ENCODE measurements around the gene PSIP1.
A peak's percentile ranks its signal among the peaks of the same experiment; 100 is the strongest.
"Not testable (repeated sequence)": the region's sequence is repeated elsewhere in the genome, so short reads cannot be mapped to it uniquely, and the experiment has no call there.

Gene PSIP1

DNA sequence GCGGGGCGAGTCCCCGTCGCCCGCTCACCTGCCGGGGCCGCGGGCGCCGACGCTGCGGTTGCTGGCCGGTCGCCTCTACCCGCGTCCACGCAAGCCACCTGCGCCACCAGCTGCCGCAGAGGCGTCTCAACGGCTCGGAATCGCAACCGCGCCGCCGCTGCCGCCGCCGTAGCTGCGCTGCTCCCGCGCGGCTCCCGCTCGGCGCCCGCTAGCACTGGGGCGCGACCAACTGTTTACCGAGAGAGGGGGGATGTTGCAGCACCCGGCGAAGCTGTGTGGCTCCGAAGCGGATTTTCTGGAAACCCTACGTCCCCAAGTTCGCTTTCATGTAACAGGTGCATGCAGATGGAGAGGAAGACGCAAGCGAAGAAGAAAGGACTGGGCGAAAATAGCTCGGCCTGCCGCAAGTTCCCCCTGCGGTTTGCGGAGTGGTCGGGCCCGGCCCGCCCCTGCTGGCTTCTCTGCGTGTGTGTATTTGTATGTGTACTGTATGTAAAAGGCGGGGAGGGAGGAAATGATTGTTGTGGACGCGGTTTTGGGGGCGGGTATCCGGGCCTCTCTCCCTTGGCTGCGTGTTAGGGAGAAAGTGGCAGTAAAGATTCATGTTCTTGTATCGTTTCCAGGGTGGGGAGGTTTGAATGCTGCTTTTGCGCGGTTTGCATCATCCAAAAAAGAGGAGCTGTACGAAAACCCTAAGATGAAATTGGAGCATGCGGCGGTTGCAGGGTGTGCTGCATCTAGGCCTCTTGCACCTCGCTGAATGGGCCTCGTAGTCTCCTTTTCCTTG, at the start of gene PSIP1:
Gene PSIP1 (minus strand): TSS at position 182 of the 787 bp plus-strand sequence. CDS start 782 bp downstream, outside the sequence.
- peak; percentile 58 to 60 for DNase-seq

DNA sequence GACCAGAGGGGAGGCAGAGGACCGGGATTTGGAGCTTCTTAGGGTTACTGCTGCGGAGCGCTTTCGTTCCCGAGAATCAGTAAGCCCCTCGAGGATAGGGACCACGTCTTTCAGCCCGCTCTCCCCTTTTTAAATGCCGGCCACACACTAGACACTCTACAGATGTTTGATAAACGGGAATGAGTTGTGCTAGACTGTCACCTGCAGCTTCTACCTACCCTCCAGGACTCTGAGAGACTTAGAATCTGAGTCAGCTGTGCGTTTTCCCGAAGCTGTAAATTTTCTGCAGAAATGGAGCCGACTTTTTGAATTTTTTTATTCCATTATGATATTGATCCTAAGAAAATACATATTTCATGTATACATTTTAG, 42.7 kb upstream of the PSIP1 start:
- no peak for DNase-seq

DNA sequence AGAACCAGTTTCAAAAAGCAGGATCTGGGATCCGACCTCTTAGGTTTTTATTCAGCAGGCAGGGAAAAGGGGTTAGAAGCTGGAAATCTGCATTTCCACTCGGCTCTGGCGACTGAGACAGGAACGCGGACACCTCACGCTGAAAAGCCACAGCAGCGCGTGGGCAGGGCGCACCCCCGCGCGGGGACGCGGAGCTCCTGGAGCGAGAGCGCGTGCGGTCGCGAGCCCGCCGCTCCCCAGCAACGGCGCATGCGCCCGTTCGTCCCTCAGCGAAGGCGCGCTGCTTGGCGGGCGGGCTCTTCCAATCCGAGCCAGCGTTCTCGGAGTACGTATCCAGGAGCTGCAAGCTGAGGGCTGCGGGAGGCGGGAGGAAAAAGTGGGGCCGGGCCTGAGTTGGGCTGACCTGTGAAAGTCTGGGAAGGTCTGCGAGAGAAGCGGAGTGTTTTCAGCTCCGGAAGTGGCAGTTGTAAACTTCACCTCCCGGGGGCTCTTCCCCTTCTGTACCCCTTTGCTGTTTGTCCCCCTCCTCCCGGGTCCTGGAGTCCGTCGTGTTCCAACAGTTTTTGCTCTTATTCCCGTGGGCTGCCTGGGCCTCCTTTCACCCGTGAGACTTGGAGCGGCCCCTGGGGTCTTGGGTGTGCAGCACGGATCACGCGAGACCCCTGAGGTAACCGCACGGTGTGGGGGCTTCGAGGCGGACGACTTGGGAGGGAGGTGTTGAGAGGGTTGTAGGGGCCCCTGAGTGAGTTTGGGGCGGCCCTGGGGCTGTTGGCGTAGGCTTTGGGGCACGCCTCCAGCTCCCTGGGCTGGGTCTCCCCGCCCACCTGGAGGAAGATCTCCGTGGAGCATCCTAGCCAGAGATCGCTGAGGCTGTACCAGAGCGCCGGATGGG, 42.1 kb upstream of the PSIP1 start, which contains the start of gene CCDC171:
Gene CCDC171 (plus strand): TSS at position 408 of the 892 bp plus-strand sequence. CDS start 11,046 bp downstream, outside the sequence.
- DNase-seq: peak; percentile 85 to 91

DNA sequence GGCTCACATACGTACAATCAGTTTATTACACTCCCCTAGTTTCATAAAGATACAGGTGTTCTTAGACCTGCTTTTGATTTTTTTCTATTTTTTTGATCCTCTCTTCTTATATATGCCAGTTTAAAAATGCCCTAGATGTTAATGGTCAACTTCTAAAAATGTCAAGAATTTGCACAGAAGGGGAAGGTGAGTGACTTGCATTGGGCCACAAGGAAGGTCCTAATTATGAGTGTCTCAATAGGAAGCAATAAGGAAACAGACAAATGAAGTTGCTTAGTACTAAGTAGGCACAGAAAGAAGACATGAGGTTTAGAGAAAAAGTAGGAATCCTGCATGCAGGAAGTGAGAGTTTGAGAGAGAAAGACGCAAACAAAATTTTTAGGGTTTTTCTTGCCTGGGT, 38.8 kb upstream of the PSIP1 start:
- DNase-seq: no peak

DNA sequence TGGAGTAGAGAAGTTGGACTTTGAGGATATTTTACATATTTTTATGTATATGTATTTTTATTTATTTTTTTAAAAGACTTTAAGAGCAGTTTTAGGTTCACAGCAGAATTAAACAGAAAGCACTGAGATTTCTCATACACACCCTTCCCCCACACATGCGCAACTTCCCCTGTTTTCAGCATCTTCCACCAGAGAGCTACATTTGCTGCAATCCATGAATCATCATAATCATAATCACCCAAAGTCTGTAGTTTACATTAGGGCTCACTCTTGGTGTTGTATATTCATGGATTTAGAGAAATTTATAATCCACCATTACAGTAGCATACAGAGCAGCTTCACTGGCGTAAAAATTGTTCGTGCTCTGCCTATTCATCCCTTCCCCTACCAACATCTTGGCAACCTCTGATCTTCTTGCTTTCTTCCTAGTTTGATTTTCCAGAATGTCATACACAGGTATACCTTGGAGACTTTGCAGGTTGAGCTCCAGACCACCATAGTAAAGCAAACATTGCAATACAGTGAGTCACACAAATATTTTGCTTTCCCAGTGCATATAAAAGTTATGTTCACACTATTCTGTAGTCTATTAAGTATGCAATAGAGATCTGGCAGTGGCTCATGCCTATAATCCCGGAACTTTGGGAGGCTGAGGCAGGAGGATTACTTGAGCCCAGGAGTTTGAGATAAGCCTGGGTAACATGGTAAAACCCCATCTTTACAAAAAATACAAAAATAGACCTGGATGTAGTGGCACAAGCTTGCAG, 32.5 kb upstream of the PSIP1 start:
- no peak for DNase-seq

DNA sequence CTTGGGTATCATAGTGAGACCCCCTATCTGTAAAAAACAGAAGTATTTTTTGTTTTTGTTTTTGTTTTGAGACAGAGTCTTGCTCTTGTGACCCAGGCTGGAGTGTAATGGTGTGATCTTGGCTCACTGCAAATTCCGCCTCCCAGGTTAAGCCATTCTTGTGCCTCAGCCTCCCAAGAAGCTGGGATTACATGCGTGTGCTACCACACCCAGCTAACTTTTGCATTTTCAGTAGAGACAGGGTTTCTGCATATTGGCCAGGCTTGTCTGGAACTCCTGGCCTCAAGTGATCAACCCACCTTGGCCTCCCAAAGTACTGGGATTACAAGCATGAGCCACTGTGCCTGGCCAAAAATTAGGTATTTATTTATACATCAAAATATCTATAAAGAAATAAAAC, 31.9 kb upstream of the PSIP1 start:
- DNase-seq: no peak

DNA sequence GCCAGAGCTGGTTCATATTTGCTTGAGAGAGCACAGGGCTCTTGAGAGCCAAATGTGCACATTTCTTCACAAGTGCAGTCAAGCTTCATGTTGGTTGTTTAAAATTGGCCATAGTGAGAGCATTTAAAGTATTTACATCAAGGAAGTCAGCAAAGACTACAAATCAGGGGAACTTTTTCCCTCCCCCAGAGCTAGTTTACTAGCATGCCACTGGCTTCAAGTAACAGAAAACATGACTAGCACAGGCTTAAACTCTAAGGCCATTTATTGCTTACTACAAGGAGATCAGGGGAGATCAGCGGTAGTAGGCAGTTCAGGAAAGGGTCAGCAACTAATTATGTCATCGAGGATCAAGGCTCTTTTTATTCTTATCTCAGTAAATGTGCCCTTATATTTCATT, 31.1 kb upstream of the PSIP1 start:
- no peak for DNase-seq

DNA sequence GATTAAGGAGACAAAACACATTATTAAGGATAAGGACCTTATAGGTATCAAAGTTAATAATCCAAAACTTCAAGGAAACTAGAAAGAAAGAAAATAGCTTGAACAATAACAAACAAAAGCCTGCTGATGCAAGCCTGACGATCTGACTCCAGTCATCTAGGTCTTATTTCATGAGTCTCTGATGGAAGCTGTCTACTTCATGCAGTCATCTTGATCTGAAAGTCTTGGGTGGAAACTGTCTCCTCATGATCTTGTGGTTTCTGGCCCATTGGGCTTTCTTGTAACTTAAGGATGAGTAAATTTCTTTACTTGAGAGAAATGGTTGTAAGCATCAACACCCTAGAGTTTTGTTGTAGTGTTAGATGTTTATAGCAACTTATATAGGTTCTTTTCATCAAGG, 20.6 kb upstream of the PSIP1 start:
- DNase-seq: no peak

DNA sequence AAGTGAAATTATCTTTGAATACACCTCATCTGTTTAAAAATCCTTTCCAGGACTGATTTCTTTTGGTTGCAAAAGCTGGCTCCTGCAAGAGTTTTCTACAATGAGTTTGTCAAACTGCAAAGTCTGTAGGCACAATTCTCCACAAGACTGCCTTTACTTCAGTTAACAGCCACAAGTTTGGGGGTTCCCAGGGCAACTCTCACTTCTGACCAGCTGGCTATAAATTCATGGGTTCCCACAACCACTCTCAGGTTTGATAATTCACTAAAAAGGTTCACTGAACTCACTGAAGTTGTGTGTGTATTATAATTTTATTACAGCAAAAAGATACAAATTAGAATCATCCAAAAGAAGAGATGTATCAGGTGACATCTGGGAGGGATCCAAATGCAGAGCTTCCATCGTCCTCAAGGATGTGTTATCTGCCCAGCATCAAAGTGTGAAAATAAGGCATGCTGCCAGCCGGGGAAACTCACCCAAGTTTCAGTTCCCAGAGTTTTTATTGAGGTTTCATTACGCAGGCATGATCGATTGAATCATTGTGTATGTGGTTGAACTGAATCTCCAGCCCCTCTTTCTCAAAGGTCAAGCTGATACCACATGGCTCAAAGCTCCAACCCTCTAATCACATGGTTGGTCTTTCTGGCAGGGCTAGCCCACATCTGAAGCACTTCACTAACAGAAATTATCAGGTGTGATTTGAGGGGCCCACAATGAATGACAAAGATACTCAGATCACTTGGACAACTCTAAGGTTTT, 19.0 kb upstream of the PSIP1 start:
- no peak for DNase-seq

DNA sequence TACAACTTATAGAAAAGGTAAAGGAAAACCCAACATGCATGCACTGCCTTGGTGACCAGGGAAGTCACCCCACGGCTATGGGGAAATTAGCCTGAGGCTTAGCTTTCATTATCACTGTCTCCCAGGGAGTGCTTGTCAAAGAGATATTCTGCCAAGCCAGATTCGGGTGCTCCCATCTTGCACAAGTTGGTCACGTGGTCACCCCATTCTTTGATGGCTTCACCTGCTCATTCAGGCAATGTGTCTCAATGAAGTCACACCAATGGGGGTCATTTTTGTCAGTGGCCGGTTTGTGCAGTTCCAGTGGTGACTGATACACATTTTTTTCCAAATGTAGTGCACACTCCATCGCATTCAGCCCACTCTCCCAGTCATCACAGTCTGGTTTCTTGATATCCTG, 16.3 kb upstream of the PSIP1 start:
- not testable (repeated sequence) for DNase-seq

DNA sequence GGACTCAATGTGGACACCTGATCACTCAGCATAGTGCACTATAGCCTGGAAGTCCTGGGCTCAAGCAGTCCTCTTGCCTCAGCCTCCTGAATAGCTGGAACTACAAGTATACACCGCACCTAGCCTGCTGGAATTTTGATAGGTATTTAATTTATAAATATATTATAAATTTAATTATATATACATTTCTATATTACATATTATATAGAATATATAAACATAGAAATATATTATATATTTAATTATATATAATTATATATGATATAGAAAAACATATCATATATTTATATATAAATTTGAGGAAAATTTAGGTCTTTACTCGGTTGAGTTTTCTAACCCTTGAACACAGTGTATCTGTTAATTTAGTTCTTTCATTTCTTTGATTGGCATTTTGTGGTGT, 15.2 kb upstream of the PSIP1 start:
- DNase-seq: no peak

DNA sequence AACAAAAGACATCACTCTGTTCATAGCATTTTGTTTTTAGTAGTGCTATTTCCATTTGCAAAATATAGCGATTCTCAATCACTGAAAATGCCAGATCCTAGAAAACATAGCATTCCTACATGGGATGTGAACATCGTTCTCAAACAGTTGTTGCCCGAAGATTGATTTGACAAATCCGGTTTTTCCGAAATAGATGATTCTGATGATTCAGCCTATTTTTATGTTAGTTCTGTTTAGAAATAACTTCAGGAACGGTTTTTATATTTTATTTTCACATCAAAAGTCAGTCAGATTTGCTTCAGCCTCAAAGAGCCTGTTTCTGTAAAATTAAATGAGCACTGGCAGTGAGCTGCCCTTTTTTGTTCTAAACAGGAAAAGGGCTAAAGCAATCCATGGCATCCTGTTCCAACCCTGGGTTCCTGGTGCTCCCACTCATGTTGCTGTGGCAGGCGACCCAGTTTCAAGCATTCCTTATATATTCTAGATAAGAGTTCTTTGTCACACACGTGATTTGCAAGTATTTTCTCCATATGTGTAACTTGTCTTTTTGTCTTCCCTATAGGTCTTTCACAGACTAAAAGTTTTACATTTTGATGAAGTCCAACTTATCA, 14.2 kb upstream of the PSIP1 start:
- no peak for DNase-seq

DNA sequence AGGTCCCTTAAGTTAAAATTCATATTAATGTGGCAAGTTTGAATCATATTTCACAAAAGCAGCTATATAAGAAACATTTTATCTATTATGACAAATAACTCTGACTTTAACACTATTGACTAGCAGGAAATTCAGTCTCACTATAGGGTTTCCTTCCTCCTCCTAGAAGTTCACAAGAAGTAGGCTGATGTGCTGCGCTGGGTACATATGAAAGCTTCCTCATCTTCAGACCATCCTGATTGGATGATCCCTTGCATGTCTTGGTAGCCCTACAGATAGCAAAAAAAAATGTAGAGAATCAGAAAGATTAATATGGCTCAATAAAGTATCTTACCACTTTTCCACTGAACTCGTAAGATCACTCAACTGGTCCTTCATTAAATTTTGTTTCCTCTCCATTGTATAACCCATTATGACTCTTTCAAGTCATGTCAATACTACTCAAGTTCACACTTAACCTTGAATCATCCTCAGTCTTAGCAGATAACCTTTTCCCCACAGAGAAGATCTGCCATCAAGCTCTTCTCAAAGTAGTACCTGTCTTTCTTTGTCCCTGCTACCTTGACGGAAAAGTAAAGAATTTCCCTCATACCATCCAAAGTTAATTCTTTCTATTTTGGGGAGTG, 11.5 kb upstream of the PSIP1 start:
- peak; percentile 11 to 13 for DNase-seq

DNA sequence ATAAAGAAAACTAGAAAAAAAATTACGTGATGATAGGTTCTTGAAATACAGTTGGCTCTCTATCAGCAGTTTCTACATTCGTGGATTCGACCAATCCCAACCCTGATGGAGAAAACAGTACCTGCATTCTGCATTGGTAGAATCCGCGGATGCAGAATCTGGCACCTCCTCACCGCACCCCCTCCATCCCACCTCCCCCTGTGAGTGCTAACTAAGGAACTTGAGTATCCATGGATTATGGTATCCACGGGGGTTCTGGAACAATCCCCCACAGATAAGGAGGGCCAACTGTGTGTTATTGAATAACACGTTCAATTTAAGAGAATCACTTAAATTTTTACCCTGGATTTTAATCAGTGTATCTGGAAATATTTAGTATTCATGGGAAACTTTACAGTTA, 10.5 kb upstream of the PSIP1 start:
- DNase-seq: no peak

DNA sequence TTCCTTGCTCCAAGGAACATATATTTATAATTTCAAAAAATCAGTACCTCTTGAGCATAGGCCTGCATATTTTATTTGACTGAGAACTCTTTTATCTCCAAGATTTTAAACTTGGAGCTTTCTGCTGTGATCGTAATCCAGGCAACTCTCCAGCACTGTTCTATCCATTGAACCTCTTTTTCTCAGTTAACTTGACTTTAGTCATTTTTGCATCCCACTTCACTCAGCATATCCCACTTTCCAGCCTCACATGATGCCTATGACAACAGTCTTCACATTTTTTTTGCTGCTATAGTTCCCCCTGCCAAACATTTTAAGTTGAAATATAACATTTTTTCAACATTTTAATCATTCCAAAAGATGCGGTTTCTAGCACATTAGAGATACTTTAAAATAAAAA, 9.1 kb upstream of the PSIP1 start:
- no peak for DNase-seq

DNA sequence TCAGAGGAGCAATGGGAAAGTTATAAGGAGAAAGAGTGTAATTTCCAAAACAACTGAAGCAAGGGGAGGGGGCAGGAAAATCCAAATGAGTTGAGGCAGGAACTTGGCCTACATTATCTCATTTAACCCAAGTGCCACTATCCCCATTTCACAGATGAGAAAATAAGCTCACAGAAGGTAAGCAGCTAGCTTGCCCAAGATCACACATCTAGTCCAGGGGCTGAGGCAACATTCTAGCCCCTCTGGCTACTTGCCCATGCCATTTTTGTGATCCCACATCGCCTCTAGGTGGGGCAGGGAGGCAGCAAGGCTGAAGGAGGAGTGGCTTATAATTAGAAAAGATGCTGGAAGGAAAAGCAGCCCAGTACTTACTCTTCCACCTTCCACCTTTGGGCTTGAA, 2.6 kb upstream of the PSIP1 start:
- DNase-seq: peak in 1 of 2 experiments; percentile 10

DNA sequence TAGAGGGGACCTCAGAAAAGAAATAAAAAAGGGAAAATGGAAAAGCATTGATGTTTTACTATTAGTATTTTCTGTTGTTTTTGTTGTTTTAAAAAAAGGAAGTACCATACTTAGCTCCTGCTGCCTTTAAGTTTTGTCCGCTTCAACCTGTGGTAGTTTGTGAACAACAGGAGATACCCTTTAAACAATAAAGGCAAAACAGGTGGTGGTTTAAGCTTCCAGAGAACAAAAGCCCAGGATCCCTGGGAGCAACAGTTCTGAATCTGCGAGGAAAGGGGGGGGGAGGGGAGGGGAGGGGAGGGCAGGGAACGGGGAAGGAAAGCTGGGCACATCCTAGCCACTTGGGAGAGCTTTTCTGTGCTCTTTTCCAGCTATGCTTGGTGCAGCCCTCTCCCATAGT, 2.1 kb upstream of the PSIP1 start:
- no peak for DNase-seq

DNA sequence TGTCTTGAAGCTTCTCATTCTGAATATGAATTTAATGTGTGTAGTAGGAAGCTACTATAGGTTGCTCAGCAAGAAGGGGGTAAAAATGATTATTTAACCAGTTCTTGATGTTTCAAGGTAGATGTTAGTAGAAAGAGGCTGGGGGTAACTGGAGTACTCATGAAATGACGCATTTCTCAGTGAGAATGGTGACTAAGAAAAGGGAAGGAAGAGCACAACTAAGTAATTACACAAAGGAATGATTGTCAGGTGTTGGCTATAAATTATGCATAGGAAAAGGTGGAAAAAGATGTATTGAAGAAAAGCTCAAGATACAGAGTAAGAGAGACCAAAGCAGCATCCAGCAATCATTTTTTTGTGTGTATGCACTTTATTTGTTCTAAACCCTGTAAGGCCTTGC, 1.4 kb upstream of the PSIP1 start:
- no peak for DNase-seq

DNA sequence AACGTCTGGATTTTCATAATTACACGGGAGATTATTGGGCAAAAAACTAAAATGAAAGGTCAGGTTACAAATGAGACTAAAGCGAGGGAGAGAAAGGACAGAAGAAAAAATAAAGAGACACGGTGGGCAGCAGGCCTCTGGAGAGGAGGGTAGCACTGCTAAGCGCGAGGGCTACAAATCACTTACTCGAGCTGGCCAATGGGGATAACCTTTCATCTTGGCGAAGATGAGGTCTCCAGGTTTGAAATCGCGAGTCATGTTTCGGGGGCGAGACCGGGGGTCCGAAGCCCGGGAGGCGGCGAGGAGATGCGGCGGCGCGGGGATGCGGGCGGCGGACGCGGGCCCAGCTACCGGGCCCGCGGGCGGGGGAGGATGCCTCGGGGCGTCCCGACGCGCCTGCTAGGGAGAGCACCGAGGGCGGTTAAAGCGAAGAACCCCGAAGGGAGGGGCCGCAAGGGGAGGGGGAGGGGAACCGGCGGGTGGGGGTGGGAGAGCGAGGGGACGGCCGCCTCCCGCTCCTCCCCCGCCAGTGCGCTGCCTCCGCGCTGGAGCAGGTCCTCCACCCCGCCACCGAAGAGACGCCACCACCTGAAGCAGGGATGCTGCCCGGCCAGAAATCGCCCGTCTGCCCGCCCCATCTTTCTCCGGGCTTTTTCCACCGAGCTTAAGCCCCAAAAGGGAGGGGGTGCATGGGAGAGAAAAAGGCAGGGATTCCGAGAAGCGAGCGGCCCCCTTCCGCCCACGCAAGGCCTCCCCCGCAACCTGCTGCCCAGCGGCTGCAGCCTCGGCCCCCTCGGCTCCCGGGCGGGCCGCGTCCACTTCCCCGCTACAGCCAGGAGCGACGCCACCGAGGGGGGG, 610 bp downstream of the PSIP1 start:
- no peak for DNase-seq

DNA sequence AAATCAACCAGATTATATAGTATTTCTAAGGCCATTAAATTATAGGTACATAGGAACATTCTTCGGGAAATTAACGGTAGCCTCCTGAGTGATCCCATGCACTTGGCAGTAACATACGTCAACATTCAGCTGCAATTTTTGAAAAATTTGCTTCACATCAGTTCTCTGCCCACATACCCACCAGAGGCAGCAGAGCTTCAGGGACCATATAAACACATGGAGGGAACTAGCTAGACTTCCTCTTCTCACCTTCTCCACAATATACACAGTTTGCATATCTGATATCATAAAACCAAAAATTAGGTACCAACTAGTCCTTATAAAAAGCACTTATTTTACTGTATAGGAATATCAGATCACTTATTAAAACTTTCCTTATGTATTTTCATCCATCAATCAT, 4.8 kb downstream of the PSIP1 start:
- DNase-seq: peak; percentile 9 to 49

DNA sequence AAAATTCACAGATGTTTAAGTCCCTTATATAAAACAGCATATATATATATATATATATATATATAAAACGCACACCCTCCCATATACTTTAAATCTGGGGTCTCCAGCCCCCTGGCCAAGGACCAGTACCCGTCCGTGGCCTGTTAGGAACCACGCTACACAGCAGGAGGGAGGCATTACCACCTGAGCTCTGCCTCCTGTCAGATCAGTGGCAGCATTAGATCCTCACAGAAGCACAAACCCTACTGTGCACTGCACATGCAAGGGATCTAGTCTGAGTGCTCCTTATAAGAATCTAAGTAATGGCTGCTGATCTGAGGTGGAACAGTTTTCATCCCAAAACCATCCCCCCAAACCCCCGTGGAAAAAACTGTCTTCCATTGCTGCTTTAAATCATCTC, 9.0 kb downstream of the PSIP1 start:
- DNase-seq: no peak
